ELR (cell line): Measurements from ENCODE around the gene STK24.

ENCODE experiments used
- DNase-seq: peaks from one replicate; pipeline ENCODE4 v3.0.0-alpha.2; 2015; ENCODE audit warnings: low read depth

STK24 gene

DNA sequence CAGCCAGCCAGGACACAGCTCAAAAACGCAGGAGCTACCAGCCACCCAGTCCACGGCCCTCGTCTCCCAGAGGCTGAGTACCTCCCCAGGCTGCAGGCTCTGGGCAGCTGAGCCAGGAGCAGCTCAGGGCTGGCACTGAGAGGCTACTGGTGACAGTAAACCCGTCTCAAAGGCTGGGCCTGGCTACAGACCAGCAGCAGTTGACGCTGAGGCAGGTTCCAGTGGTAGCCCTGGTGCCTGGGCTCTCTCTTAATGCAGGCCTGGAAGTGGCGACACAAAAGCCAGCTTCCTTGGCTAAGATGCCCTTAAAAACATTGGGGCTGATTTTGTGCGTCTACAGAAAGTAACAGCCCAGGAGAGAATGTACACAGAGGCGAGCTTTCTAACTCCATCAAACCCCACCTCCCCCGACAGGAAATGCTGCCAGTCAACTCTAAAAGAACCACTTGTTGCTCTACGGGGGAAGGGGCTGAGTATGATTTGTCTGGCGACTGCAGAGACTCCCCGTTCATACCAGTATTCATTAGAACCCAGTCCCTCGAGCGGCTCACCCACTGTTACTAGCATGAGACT, 126.3 kb downstream of the STK24 start:
- DNase-seq = no peak

DNA sequence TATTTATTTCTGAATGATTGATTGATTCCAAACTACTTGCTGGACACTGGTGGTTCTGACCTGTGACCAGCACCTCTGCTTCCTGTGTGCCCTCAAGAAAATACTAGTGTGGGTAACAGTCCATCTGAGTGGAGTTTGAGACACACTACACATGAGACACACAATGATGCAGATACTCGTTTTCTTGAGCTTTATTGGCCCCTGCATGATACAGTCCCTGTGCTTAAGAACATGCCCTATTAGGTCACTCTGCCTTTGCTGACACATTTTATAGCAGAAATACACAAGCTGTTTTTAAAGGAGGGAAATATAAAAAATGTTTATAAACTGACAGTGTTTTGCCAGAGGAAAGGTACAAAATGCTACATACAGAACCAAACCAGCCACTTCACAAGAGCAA, 126.9 kb downstream of the STK24 start:
- DNase-seq = no peak

DNA sequence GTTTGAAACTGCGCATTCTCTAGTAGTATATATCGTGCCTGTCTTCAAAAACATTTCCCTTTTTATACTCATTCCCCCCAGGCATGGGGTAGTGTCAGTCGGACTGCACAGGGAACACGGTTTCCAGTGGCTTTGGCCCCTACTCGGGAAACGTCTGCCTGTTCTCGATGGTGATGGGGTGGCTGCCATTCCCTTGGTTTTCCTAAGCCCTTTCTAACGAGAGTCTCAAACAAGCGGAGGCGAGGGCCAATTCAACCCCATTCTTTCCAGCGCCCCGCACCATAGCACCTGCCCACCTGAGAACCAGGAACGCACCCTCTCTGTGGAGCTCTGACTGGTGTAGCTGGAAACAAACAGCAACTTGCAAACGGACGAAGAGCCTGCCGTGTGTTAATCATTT, 127.6 kb downstream of the STK24 start:
- DNase-seq = no peak

DNA sequence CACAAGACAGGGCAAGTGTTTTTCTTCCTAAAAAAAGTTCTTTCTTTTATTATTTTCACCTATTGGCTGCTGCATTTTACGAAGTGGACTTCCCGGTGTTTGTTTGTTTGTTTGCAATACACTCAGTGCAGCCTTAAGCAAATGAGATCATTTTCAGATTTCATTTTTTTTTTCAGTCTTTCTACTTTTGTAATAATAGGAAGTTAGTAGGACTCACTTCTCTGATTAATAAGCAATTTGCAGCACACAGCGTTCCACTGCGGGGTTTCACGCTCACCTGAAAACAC, 128.3 kb downstream of the STK24 start:
- no peak for DNase-seq

DNA sequence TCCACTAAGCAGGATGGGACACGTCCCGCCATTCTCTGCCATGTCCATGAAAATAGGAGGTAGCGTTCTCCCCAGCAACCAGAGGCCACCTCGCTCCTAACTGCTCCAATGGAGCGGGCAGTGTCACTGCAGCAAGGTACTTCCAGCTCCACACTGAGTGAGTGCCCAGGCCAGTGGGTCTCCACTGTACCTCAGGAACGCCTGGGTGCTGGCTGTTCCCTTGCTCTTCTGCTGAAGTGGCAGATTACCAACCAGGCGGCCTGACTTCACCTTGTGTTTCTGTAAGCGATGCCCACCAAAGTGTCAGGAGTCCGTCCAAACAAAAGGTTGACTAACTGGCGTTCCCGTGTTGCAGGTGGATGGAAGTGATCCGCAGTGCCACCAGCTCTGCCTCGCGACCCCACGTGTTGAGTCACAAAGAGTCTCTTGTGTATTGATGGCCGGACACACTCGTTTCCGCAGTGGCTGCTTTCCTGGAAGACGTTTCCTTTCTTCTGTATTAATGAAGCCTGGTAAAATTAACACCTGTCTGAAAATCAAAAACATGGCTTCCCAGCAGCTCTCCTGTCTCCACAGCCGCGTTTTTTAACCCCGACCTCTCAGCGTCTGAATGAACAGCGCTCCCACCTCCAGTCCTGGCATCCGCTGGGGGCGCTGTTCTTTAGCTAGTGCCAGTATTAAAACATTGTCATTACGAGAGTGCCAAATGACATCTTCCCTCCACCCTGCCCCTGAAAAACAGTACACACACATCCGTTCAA, 128.8 kb downstream of the STK24 start:
- peak; percentile 33 for DNase-seq

DNA sequence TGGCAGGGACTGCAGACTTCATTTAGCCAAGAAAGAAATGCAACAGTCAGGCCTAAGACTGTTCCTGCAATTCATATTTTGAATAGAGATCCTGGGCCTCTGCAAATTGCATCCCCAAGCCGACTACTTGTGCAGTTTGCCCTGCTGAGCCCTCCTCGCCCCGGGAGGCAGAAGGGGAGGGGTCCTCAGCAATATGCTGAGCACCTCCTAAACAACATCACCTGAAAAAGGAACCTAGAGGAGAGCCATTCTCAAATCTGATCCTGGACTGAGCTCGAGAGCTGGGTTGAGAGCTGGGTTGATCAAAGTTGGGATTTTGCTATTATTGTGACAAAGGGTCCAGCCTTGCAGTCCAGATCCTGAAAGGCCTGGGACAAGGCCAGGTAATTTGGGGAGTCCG, 129.8 kb downstream of the STK24 start:
- DNase-seq = no peak

DNA sequence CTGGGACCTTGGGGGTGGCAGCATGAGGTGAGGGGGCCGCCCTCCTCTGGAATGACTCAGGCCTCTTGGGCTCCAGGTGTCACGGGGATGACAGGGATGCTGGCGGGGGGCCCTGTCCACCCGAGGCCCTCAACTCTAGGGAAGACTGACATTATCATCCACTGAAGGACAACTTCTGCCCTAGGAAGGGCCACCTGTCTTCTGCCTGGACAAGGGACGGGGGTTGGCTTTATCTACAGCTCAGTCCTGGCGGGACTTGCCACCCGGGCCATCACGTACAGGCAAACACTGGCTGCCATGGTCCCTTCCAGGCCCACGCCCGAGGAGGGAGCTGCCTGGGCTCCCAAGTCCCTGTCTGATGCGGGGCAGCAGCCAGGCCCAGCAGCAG, 130.7 kb downstream of the STK24 start:
- no peak for DNase-seq

DNA sequence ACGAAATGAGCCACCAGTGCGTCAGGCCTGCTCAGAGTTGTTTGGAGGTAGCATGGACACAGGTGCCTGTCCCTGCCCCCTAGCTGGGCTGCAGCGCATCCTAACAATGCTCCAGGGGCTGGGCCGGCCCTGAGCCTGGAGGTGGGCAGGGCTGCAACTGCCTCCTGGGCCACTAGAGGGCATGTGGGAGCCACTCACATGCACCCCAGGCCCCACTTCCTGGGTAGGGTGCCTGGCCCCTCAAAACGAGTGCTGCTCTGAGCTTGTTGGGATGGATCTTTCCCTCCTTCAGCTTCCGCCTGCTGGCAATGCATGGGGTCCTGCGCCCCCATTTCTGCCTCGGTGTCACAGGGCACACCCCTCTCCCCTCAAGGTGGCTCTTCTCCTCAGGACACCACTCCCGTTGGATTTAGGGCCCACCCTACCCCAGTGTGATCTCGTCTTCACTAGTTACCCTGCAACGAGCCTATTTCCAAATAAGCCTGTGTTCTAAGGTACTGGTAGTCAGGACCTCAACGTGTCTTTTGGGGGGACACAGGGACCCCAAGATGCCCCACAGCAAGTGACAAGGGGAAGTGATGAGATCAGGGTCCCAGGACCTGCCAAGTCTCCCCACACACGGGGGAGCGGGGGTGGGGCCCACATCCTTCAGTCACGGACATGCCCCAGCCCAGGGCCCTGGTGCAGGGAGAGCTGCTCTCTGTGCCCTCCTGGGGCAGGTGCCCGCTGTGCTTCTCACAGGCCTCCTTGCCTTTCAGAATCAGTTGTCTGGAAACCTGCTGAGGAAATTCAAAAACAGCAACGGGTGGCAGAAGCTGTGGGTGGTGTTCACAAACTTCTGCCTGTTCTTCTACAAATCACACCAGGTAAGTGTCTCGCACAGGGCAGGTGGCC, 131.3 kb downstream of the STK24 start:
- peak; percentile 79 for DNase-seq

DNA sequence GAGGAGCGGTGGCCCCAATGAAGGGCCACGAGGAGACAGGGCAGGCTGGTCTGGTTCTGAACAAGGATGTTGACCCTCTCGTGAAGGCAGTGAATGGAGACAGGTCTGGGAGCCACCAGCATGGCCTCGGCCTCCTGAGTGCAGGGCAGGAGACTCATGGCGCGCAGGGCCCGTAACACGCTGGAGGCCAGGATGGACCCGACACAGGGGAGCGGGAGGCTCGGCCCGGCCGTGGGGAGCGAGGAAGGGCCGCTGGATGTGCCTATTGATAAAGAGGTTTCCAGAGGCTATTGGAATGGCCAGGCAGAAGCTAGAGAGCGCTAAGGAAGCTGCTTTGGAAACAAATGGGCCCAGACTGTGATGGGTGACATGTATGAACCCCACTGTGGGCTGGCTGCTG, 132.5 kb downstream of the STK24 start:
- DNase-seq = no peak

DNA sequence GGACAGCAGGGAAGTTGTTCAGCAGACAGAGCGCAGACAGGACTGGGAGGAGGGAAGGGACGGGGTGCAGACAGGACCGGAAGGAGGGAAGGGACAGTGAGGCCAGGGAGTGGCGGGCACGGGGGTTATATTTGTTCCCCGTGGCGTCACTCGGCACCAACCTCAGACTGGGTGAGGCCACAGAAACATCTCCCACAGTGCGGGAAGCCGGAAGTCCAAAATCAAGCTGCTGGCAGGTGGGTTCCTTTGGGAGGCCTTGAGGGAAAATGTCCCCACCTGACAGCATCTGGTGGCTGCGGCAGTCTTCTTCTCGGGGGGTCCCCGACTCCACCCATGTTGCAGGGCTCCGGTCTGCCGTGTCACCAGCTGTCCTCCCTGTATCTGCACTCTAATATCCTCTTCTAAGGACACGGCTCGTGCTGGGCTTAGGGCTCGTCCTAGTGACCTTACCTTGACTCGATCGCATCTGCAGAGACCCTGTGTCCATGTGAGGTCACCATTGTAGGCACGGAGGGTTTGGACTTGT, 133.0 kb downstream of the STK24 start:
- DNase-seq = no peak

DNA sequence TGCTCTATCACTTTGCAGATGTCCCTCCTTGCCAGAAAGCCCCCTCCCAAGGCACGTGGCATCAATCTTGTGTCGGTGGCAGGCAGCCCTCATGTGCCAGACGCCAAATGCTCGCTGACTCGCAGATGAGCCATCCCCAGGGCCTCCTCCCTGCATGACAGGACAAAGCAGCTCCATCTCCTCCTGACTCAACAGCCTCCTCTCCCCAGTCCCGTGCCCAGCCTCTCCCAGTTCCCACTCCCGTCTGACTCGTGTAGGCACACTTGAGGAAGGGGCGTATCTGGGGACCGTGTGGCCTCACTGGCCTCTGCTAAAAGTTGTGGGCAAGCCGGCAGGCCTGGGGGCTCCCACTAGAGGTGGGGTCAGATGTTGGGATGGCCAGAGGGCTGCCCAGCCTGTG, 133.6 kb downstream of the STK24 start:
- peak; percentile 96 for DNase-seq

DNA sequence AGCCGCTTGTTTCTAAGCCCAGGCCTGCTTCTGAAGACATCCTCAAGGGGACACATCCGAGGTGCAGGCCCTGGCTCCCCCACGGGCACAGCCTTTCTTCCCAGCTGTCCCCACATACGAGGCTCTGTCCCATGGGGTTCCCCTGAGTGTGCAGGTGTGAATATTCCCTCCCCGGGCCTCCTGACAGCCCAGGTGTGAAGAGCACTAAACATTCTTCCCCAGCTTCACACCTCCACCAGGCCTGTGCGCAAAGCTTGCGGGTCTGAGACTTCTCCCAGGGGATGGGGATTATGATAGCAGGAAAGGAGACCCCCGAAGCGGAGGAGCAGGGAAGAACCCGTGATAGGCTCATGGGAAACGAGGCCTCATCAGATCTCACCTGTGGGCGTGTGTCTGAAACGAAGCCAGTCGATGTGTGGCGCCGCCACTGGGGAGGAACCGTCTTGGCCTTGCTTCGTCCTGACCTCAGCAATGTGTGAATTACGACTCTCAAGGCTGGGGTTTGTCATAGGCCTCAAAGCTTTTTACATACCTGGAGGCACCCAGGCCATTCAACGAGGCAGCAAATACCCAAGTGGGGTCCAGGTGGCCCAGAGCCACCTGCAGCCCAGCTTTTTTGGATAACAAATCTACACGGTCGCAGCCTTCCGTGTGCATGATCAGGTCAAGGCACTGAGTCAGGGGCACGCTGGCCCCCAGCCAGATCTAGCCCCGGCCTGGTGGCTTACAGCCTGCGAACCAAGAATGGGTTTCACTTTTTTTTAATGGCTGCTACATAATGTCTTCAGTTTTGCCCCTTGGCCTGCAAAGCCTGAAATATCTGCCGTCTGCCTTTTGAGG, 134.3 kb downstream of the STK24 start:
- DNase-seq = no peak

DNA sequence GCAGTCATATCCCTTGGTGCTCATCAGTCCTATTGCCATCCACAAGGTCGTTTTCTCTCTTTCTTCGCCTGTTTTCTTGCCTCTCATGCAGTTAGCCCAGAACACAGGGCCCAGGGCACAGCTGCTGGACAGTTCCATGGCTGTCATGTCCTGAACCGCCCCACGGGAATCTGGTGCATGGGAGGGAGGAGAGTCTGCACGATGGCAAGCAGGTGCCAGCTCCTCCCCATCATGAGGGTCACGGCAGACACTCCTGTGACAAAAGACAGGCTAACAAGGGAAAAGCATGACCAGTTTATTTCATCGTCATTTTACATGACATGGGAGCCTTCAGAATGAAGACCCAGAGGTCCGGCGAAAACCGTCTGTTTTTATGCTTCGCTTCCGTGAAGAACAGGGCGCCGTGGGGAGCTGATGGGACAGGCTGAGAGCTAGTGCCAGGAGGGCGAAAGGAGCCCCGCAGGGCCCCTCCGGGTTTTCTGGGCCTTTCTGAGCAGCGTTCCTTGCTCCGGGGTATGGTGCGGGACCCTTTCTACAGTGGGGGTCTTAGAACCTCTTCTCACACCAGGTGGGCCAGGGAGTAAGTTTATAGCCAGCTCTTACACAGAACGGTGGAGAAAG, 135.7 kb downstream of the STK24 start:
- no peak for DNase-seq

DNA sequence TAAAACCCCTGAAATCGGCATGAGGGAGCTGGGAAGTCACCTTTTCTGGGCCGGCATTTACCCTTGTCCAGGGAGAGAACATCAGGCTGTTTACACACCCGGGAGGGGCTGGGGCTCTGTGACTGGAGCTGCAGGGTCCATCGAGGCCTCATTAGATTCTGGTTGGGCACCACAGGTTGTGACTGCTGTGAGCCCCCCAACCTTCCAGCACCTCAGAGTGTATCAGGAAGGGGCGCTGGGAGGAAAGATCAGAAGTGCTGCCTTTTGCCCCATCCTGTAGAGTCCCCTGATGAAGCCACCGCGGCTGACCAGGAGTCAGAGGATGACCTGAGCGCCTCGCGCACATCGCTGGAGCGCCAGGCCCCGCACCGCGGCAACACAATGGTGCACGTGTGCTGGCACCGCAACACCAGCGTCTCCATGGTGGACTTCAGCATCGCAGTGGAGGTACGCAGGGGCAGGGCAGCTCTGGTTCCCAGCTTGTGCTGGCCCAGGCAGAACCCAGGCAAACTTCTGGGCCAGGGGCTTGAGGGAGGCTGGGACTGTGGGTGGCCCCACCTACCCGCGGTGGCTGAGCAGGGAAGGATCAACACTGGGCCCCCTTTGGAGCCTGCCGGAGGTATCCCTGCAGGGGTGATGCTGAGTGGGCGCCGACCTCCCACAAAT, 136.4 kb downstream of the STK24 start:
- DNase-seq = no peak

DNA sequence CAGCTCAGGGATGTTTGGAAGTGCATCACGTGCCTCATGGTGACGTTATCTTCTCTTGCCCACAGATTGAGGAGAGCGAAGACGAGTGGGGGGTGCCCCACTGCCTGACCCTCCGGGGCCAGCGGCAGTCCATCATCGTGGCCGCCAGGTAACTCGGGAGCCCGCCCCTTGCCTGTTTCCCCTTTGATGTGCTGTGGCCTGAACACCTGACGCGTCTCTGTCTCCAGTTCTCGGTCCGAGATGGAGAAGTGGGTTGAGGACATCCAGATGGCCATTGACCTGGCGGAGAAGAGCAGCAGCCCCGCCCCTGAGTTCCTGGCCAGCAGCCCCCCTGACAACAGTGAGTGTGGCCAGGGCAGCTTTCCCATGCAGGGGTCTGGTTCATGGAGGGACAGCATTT, 137.0 kb downstream of the STK24 start:
- no peak for DNase-seq

DNA sequence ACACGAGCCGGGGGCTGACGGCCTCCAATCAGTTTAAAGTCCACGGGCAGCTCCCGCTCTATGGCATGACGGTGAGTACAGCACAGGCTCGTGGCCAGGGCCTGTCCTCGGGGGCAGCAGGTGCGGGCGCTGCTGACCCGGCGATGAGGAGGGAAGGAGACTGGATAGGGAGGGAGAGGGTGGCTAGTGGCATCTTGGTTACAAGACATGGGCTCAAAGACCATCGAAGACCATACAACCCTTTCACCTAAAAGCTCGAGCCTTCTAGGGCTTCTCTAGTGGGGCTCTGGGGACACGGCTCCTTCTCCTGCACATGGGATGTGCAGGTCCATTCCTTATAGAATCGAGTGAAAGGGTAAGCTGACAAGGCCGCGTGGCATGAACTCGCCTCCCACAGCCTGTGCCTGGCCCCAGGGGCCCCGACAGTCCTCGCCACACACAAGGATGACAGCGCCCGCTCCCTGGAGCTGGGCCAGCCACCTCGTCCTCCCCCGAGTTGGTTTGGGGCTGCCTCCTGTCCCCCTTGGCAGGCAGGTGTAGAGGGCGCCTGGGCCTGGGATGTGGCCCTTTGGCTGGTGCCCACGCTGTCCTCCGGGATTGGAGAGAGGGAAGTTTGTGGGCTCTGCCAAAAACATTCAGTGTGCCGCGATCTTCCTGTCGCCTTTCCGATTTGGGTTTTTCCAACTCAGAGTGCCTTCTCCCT, 137.6 kb downstream of the STK24 start:
- no peak for DNase-seq

DNA sequence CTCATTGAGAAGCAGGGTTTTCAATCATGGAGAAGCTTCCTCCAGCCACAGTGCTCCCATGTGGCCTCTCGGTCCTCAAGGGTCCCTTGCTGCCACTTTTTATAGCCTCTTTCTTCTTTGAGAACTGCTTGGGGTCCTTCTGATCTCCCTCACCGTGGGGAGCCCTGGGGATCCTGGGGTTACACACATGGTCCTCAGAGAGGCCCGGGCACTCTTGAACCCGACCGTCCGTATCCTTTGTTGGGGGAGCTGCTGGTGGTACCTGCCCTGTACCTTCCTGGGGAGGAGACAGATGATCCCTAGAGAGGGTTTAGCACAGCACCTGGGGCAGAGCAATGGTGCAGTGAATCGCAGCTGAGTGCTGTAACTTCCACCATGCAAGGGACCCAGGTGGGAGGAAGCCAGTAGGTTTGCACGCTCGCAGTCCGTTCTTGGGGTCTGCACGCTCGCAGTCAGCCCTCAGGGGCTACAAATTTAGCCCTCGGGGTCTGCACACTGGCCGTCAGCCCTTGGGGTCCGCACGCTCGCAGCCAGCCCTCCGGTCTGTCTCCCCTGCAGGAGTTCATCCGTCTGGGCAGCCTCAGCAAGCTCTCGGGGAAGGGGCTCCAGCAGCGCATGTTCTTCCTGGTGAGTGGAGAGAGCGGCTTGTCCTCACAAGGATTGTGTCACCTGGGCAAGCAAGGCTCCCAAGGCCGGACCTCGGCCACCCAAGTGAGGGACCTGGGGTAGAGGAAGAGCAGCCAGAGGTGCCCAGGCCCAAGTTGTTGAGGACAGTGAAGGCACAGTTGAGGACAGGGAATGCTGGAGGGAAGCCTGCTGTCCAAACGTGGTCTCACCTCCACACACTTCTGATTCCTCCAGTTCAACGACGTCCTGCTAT, 138.4 kb downstream of the STK24 start:
- no peak for DNase-seq

DNA sequence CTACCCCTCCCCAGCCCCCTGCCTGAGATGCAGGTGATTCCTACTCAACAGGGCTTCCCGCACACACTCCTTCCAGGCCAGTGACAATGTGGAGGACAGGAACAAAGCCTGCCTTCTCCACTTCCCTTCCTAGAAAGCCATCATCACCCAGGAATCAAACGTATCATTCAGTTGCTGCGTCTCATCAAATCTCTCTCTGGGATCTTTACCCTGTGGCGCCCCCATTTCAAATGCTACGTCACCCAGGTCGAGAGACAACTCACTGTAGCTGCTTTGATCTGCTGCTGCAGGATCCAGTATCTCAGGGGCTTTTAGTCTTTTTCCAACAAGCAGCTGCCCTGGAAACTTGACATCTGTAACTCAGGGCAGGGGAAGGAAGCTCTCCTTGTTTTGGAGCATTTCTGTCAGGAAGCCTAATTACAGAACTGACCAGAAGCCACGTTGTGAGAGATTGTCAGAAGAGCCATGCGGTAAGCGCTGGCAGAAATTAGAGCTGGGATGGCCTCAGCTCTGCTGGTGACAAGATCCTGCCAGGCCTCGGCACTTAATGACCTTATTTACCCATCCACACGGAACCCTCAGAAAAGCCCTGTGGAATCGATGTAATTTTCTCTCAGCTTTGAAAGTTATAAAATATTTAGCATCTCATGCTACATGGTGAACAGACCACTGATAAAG, 140.5 kb downstream of the STK24 start:
- DNase-seq = no peak

DNA sequence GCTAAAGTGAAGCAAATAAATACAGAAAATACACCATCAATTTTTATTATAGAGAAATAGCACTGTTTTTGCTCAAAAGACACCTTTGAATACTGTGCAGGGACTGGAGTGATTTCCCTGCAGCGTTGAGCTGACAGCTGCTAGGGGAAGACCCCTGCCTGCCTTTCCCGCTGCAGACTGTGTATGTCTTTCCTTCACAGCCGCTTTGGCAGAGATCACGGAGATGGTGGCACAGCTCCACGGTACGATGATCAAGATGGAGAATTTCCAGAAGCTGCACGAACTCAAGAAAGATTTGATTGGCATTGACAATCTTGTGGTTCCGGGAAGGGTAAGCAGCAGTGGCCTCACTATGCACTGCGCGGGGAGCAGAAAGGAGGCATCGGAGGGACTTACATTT, 141.5 kb downstream of the STK24 start:
- DNase-seq = no peak
